Stimulated activated CD4-positive, alpha-beta T cell treated with anti-CD3 and anti-CD28 coated beads, Interleukin-4, amount 100 ng/mL, for 4 hours (primary cell): ENCODE results near the gene C2CD4A.

Source experiments
- DNase-seq, 2 experiments: peaks; one replicate each; pipeline ENCODE4 v3.0.0-alpha.2; 2020

The C2CD4A gene

DNA sequence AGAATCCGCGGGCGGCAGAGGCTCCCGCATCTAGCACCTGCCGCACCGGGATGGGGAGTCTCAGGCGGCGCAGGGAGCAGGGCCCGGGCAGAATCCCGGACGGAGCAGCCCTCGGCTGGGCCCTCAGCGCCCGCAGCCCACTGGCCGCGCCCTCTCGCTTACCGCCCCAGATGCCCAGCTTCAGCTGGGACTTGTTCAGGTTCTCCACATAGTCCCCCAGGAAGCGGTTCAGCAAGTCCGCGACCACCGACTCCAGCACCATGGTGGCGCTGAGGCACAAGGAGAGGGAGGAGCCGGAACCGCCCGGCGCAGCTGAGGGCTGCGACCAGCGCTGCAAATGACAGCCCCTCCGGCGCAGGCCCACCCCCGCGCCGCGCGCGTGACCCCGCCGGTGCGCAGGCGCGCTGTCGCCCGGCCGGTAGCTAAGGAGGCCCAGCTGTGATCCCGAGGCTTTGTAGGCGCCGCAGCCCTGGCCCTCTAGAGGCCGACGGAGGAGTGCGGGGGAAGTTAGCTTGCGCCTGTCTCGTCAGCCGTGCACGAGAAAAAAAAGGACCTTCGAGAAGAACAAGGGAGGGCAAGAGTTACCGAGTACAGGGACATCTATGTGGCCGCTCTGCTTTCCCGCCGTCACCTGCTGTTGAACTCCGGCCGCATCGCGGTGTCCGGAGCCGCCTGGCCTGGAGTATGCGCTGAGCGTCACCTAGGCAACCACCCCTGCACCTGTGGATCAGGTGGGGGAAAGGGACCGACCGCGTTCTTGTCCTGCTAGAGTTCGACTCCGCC is 6.5 kb upstream of the C2CD4A start, which contains the start of gene VPS13C:
Gene VPS13C (minus strand): TSS at position 335 of the 783 bp plus-strand sequence. CDS start 73 bp downstream, at position 262.
- peak; percentile 84 to 88 for DNase-seq

DNA sequence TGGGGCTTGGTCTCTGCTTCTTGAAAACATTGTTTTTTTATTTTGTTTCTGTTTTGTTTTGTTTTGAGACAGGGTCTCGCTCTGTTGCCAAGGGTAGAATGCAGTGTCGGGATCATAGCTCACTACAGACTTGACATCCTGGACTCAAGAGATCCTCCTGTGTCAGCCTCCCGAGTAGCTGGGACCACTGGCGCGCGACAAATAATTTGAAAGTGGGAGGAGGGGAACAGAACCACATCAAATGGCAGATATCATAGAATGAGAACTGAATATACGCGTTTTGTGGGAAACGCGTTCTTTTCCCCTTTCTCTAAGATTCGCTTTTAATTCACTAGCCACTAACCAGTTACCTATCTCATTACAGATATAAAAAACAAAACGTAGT is 5.9 kb upstream of the C2CD4A start:
- no peak for DNase-seq

DNA sequence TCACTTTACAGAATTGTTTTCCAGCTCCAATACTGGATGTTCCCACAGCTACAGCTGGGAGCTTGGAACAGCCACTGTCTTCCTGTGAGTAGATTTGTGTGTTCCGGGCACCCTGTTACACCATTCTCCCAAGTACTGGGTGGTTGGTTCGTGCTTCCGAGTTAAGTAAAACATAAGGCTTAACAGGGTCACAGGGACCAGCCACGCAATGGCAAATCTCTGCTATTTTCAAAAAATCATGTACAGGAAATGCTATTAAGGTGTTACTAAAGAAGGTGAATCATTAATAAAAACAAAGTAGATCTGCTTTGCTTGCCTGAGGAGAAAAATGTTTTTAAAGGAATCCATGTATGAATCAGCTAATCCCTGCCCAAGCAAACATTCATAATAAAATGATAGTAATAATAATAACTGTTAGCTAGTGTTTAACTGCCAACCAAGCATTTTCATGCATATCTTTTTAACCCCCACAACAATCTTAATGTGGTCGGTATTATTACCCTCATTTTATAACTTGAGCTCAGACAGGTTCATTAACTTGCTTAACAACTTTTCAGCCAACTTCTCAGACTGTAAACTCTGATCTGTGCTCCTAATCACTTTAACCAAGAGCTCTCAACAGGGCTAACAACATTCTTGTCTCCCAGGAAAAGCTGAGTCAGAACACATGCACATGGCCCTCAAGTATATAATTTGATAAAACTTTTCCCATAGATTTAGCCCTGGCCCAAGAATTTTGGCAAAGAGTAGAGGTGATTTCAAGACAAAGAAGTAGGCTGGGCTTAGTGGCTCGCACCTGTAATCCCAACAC is 2.7 kb upstream of the C2CD4A start:
- no peak for DNase-seq

DNA sequence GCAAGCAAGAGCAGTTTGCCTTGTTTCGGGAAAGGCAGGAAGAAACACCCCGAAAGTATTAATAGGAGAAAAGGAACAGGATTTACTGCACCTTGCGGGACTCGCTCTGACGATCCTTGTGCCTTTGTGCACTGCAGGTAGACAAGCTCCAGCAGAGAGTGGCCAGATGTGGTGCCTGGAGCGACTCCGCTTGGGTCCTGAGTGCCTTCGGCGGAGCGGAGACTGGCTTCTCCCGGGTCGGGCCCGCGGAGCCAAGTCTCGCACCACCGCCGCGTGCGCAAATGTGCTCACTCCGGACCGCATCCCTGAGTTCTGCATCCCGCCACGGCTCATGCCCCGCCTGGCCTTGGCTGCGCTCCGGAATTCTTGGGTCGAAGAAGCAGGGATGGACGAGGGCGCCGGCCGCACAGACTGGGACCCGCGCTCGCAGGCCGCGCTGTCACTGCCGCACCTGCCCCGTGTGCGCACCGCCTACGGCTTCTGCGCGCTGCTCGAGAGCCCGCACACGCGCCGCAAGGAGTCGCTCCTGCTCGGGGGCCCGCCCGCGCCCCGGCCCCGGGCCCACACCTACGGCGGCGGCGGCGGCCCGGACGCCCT is 769 bp downstream of the C2CD4A start:
- peak; percentile 30 to 37 for DNase-seq

DNA sequence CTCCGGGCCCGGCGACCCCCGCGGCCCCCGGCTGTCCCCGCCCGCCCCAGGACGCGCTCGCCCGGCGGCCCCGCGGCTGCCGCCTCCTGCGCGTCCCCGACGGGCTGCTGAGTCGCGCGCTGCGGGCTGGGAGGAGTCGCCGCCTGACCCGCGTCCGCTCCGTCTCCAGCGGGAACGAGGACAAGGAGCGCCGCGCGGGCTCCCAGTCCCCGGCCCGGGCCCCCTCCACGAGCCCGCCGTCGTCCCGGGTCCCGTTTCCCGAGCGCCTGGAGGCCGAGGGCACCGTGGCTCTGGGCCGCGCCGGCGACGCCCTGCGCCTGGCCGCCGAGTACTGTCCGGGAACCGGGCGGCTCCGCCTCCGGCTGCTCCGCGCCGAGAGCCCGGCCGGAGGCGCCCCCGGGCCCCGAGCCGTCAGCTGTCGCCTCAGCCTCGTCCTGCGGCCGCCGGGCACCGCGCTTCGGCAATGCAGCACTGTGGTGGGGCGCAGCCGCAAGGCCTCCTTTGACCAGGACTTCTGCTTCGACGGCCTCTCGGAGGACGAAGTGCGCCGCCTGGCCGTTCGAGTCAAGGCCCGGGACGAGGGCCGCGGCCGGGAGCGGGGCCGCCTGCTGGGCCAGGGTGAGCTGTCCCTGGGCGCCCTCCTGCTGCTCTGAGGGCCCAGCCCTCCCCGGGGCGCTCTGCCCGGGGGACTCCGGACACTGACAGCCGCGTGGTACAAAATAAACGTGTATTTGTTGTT is 1.5 kb downstream of the C2CD4A start:
- DNase-seq, result peak in 1 of 2 experiments; percentile 18

DNA sequence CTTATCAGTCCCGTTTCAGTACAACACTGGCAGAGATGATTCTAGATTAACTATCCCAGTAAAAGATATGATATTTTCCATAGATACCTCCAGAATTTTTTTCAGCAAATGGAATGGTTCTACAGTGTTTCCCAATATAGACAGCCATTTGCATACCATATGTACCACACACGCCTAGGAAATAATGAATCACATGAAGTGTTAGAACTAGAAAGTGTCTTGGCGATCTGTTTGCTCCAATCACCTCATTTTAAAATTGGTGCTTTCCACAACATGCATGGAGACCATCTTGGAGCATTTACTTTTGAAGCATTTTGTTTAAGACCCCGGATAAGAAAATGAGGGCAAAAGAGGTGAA is 2.0 kb downstream of the C2CD4A start:
- no peak for DNase-seq

DNA sequence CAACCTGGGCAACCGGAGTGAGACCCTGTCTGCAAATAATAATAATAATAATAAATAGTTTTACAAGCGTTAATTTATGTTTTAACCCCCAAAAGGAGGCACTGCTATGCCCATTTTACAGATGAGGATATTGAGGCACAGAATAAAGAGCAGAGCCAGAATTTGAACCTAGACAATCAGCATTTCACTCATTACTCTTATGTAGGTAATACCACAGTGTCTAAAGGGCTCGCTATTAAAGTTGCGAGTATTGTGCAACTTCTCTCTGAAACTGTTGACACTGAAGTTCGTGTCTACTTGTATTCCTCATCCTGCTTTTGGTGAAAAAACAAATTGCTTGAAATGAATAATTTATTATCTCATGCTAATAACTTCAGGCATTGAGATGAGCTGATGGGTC is 2.8 kb downstream of the C2CD4A start:
- no peak for DNase-seq

DNA sequence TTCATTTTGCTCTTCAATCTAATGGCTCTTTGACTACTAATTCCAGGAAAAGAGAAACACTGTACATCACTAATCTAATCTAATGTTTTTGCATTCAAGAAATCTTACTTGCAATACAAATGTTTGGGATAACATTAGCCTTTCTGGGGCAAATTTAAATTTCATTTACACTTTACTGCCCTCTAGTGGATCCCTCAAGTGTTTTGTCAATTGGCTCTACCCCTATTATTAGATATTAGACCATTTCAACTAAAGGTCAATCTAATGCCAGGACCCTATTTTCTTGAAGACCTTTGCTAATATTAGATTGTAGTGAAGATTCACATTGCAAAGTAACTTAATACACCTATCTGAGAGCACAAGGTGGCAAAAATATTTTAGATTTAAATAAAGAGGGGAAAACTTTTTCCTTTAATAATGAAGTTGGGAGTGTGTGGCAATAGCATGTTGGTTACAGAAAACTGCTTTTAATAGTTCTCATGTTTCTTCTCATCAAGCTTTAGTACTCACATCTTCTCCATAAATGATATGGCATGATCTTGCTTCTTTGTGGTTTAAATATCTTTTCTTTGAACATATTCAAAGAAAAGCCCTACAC is 5.0 kb downstream of the C2CD4A start:
- DNase-seq, result no peak

DNA sequence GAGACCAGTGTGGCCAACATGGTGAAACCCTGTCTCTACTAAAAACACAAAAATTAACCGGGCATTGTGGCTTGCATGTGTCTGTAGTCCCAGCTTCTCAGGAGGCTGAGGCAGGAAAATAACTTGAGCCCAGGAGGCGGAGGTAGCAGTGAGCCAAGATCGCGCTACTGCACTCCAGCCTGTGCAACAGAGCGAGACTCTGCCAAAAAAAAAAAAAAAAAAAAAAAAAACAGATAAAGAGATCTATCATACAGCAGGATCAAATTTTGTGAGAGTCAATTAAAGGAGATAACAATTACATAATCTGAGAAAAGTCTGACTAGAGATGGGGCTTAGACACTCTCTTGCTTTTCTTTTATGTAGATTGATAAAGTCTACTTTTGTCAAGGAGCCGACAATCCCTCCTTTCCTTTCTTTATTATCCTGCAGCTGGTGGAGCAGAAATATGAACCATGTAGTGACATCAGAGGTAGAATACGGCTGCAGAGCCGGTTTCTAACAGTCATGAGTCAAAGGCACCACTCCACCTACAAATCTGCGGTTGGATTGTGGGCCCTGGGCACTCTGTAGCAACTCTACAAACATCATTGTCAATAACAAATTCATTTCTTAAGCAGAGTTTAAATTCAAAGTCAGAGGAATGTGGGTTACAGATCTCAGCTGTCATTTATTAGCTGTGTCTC is 9.0 kb downstream of the C2CD4A start:
- no peak for DNase-seq

DNA sequence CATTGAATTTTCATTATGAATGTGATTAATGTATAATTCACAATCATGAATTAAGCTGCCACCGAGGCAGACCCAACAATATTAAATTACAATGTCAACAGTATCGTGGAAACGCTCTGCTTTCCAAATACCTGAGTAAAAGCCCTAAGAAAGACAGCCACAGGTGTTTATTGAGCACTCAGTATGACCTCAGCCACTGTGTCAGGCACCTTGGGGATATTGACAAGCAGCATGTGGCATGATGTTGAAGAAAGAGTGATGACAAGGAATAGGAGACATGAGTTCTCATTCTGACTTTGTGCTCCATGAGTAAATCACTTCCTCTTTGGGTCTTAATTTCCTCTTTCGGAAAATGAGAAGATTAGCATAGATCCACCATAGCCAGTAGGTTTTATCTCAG is 12.8 kb downstream of the C2CD4A start:
- no peak for DNase-seq

DNA sequence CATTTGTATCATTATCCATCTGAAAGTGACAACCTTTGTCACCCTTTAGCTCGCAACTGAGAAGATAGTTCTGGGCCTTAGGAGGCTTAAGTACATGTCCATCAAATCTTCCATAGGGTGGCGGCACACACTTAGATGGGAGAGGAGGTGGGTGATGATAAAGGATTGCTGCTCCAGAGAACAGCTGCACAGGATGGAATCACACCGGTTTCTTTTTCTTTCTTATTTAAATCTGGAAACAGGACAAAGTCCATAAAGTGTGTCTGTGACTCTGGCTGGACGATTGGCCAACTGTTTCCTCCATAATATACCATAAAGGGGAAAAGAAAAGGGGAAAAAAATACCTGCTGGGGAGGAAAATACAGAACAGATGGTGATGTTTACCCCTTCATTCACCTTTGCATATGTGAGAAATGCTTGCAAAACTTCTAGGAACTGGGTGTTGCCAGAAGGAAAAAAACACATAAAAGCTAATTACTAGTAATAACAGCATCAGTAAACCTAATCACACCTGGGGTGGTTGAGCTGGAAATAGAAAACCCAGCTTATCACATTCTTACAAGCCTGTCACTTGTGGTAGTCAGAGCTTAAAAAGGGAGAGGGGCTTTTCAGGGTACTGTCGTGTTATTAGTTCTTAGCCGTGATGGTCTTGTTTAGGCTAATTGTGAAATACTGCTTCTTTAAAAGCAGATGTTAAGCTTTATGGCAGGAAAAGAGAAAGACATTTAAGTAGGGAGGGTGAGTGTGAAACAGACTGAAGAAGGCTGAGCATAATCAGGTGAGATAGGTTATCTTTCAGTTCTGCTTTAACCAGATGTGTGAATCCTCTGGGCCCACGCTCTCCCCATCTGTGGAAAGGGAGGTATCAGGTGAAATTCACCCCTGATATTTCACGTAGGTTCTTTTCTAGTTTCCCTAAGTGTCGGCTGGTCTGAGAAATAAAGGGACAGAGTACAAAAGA is 16.7 kb downstream of the C2CD4A start:
- DNase-seq, result no peak

DNA sequence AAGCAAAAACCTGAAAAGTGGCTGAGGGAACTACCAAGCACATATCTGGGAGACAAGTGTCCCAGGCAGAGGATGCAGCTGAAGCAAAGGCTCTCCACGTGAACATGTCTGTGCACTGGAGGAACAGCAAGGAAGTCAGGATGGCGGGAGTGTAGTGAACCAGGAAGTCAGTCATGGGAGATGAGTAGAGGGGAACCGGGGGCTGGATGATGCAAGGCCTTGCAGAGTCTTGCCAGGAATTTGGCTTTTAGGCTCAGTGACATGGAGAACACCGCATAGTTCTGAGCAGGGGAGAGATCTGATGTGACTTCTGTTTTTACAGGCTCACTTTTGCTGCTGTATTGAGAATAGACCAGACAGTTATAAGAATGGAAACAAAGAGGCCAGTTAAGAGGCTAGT is 19.0 kb downstream of the C2CD4A start:
- DNase-seq, result no peak

DNA sequence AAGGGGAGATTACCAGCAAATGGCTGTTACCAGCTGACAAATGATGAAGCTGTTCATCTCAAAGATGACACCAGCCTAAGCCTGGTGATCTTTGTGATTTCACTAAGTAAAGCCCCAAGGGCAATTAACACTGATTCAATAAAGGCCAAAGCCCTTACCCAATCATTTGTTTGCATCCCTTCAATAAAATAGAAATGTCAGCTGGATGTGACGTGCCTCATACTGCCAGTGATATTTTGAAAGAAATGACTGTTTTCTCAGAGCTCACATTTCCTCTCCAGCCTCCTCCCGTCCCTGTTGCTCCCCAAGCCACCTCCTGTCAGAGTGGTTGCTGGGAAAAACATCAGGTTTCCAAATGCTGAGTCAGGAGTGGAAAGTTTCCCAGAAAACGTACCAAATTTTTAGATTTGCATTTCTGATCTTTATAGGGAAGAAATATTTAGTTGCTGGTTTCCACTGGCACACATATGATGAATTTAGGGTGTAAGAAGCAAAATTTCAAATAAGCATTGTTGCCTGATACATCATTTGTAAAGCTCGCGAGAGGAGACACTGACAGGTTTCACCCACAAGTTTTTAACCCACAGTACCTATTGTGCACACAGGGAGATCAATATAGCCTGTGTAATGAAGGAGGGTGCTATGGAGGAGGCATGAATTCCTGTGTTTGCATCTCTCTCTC is 21.0 kb downstream of the C2CD4A start:
- no peak for DNase-seq

DNA sequence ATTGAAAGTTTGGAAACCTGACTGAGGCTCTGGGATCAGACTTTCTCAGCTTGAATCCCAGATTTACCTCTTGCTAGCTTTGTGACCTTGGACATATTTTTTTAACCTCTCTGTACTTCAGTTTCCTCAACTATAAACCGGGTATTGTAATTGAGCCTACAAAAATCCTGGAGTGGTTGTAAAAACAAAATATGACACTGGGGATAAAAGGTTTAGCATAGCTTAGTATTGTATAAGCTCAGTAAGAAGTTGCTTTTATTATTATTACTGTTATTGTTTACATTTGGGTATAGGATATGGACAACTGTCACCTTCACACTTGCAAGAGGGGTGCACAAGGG is 21.5 kb downstream of the C2CD4A start:
- DNase-seq, result no peak

DNA sequence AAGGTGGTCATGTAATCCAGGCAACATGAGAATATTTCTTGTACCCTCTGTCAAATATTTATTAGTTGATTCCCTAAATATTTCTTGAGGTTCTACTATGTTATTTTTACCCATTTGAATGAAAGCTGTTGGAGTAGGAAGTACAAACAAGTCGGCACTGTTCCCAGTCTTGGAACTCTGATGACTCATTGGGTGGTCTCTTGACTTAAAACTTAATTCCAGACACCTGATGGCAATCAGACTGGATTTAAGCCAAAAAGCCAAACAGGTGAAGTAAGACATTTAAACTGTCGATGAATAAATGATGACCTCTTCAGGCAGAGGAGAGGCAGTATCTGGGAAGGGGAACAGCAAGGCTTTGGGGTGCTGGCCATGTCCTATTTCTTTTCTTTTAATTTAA is 22.8 kb downstream of the C2CD4A start:
- DNase-seq, result no peak

DNA sequence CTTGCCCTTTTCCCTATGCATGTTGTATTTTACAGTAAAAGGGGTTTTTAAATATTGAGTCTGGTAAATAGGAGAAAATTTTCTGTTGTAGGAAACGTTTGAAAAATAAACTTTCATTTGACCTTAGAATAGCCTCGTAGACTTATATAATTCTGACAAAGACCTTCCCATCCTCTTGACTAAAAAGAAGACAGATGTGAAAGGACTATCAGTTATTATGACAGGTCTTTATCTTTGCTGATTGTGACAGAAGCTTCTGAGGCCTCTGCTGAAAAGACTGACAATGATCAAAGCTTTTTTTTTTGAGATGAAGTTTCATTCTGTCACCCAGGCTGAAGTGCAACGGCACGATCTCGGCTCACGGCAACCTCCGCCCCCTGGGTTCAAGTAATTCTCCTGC is 24.2 kb downstream of the C2CD4A start:
- DNase-seq, result no peak

DNA sequence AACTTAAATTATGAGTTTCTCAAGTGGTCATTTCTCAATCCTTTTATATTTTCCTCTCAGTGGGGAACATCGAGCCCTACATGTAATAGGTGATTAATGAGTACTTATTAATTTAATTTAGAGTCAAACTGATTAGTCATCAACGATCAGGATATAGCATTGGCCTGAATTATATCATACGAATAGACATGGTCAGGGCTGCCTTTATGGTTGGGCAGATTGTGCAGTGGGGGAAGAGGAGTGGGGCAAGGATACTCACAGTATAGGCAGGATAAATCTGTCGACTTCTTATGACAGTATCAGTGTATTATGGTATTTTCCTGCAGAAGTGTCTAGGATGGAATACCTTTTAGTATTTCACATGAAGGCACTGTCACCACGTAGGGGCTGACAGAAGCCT is 27.0 kb downstream of the C2CD4A start:
- no peak for DNase-seq

DNA sequence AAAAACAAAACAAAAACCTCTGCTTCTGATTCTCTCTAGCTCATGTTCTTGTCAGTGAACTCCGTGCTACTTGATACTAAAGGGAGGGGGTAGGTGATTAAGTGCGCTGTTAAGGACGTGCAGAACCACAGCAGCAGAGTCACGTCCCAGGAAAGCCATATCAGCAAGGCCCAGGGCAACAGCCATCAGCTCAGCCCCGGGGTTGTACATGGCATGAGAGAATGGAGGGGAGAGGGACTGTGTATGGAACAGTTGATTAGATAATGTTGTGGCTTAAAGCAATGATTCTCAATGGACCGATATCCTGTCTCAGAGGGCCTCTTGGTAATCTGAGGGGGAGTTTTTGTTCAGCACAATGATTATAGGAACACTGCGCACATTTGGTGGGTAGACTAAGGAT is 27.6 kb downstream of the C2CD4A start:
- DNase-seq, result no peak

DNA sequence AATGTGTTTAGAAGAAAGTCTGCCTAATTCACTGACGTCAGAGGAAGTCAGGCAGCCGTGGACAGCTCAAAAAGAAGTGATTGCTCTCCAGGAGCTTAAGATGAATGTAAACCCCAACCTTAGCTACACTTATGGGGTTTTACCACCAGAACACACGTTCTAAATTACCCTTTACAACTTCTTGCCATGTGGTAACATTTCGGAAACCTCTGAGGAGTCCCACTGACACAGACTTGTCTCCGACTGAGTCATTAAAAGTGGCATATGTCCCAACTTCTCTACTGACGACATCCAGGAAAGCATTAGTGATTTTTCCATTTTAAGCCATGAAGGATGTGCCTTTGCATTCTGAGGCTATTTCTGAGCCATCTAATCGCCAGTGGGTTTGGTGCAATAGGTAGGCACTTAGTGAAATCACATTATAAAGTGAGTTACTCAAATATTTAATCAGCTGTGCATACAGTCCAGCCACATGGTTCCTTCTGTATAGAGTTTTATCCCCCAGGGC is 32.4 kb downstream of the C2CD4A start:
- no peak for DNase-seq

DNA sequence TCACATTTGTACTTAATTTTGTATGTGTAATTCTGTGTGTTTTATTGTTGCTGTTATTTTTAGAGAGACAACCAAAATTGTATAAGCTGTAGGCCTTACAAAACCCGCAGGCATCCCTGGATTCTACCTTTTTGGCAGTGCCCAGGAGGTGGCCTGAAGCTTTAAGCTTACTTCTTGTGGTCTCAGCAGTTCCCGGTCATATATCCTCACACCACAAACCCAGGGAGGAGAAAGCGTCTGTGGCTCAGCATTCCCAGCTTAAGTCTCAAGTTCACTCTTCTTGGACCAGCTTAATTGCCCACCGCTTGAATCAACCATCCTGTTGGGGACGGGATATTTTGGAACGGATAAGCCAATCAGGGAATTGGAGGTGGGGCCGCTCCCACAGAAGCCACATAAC is 36.7 kb downstream of the C2CD4A start:
- no peak for DNase-seq
